Heart left ventricle (tissue), 16 donors: Measurements from ENCODE around the gene C17orf67. TPM values are rescaled to one million over a fixed set of nuclear protein-coding genes. Genes with fewer than 3 reads are reported as not detected.

Source experiments
- ATAC-seq, 4 donors: fragments of 200-7000 bp; cut with Tn5 transposase; one replicate each; pipeline ENCODE4 v1.9.1; 2020 to 2022; ENCODE audit warnings: moderate library complexity in 4 of 4, mild to moderate bottlenecking in 3 of 4, moderate number of reproducible peaks in 1 of 4
- DNase-seq, 5 donors: peaks; one replicate each; pipeline ENCODE4 v3.0.0-alpha.2; 2020
- H3K27ac ChIP-seq, 12 donors: fragments of 200-600 bp; sonication (generic) in 4 of 12; one replicate each; pipeline versions ENCODE4 v1.5.0 to v1.8.0; 2016 to 2022; ENCODE audit warnings: mild to moderate bottlenecking in 2 of 12
- H3K27me3 ChIP-seq, 9 donors: fragments of 200-600 bp; sonication (generic) in 2 of 9; one replicate each; pipeline versions ENCODE4 v1.5.1 to v1.8.0; 2016 to 2022; ENCODE audit warnings: mild to moderate bottlenecking in 3 of 9
- H3K36me3 ChIP-seq, 9 donors: fragments of 200-600 bp; sonication (generic) in 2 of 9; one replicate each; pipeline versions ENCODE4 v1.5.0 to v1.8.0; 2018 to 2022; ENCODE audit warnings: mild to moderate bottlenecking in 2 of 9
- H3K4me1 ChIP-seq, 12 donors: fragments of 200-600 bp; sonication (generic) in 4 of 12; one replicate each; pipeline versions ENCODE4 v1.5.0 to v1.8.0; 2016 to 2022; ENCODE audit warnings: mild to moderate bottlenecking in 3 of 12
- H3K4me3 ChIP-seq, 12 donors: fragments of 200-600 bp; sonication (generic) in 4 of 12; one replicate each; pipeline versions ENCODE4 v1.5.0 to v1.8.0; 2017 to 2022; ENCODE audit warnings: mild to moderate bottlenecking in 9 of 12, moderate library complexity in 4 of 12
- H3K9me3 ChIP-seq, 12 donors: fragments of 200-600 bp; sonication (generic) in 4 of 12; one replicate each; pipeline versions ENCODE4 v1.5.0 to v1.8.0; 2016 to 2022; ENCODE audit warnings: mild to moderate bottlenecking in 1 of 12
- CTCF ChIP-seq, 12 donors: fragments of 200-600 bp; sonication (generic) in 4 of 12; IDR thresholded peaks; one replicate each; pipeline versions ENCODE4 v1.5.0 to v1.8.0; 2018 to 2022; ENCODE audit warnings: antibody characterized with exemption in 12 of 12, mild to moderate bottlenecking in 5 of 12
- POLR2A ChIP-seq, 2 donors: fragments of 450-650 bp; IDR thresholded peaks; one replicate each; pipeline ENCODE4 v1.6.1; 2017; ENCODE audit warnings: antibody characterized with exemption in 2 of 2, mild to moderate bottlenecking in 2 of 2, moderate library complexity in 2 of 2
- WGBS, 4 donors: extraction: QIAGEN DNeasy Blood & Tissue Kit in 2 of 4; methylation state at CpG; one replicate each; pipeline versions ENCODE4 v1.1.5 to v1.1.7; 2013 to 2018; 5-methylcytosine and 5-hydroxymethylcytosine counted together
- intact Hi-C, 10 donors: fragments of 100-400 bp; cut with DNase I; formaldehyde crosslinking; loops; one replicate each; pipeline versions ENCODE4 v1.11.1 to v1.14.2; 2022
- long read RNA-seq, 3 donors: library from polyadenylated mRNA; unstranded; transcript quantifications; one replicate each; pipeline ENCODE4 v2.0.0, GENCODE V29; 2020 to 2021
- polyA plus RNA-seq, 2 donors: library from polyadenylated mRNA; stranded (reverse); fragments of 200-250 nt; gene quantifications; one replicate each; pipeline ENCODE4 v1.2.3, GENCODE V29; 2013
- total RNA-seq, 9 donors: library from RNA; depleted of rRNA in 2 of 9; stranded (reverse); fragments of >200 nt in 2 of 9; fragmentation: NEBNext Ultra II Directional in 3 of 9; extraction: Animal tissue kit (Norgen Biotek cat#: 25700) in 3 of 9; gene quantifications; one replicate each; pipeline versions ENCODE4 v1.1.0 to v1.2.4, GENCODE V29; 2016 to 2023
- donor health status: ischemic (EF 13 %, LVEDD 7.1; RV severe dilation, severe dysfunction).
- donor health status: healthy with polysubstance abuse.
- donor health status: DM: no; HTN: yes; CAD: no.
- donor health status: DM: no; HTN: no; CAD: no.
- donor health status: ischemic (EF 25% LVEDD 6.9; RV normal size, moderate dysfunction).
- donor health status: ischemic (EF 25% LVEDD 5.7; RV mildly dilated, moderate dysfunction).
- donor health status: healthy.
- donor health status: DM: yes; HTN: yes; CAD: no.
- donor health status: ischemic (EF 35%, LVEDD 5.7; RV mildly dilated, moderate dysfunction).
- donor health status: nonischemic (EF 11% LVEDD 7.7; RV severe dilation, severe dysfunction).
- donor health status: DM: yes; HTN: yes; CAD: no.
- donor health status: PGD.
- donor health status: ischemic (EF 29% LVEDD 5.4; RV normal size, mild dysfunction).
- donor health status: nonischemic (EF 23%, LVEDD 6.1; RV moderate dilation, normal function).

Gene C17orf67
- 1 to 10 TPM in 2 of 9 donors, under 1 TPM in 7; 0.25 to 1.1 (median 0.48) TPM for total RNA-seq
- under 1 TPM; 0.14 to 0.19 TPM for polyA plus RNA-seq
- long read RNA-seq, donor 1 = 0 reads
- long read RNA-seq, donor 2 = 0 reads
- long read RNA-seq, donor 3, partial matches to known transcripts = 0 of 4 reads
- long read RNA-seq, donor 3, other reads (novel, unspliced or antisense) = 4 of 4 reads

GRCh38 chr17:56833809-56834379 is at the start of gene C17orf67, which contains the start of gene DGKE:
TSS of gene C17orf67 (minus strand) at chr17:56833920. CDS start at chr17:56815810, 18,110 bp downstream.
TSS of gene DGKE (plus strand) at chr17:56834151. CDS start at chr17:56834796, 645 bp downstream.
- H3K9me3 ChIP-seq = no peaks in the 10 kb centered on the region
- no peak for TF ChIP-seq CTCF (IDR thresholded peaks at IDR 0.05)
- TF ChIP-seq POLR2A (IDR thresholded peaks at IDR 0.05) = peak in 1 of 2 donors; percentile 67
- H3K36me3 ChIP-seq = peaks cover 0 to 7% (median 0%) of the 10 kb centered on the region in 9 donors
- peak within 1 kb of the TSS; percentile 80 to 96 (median 88) for H3K27ac ChIP-seq
- H3K4me1 ChIP-seq = peaks cover 0 to 40% (median 14%) of the 10 kb centered on the region in 12 donors
- intact Hi-C loops = loop anchor here in 2 of 10 donors (5.0 kb wide), 1 partner anchor 78 kb away; the partner anchor contains the start of gene TRIM25 (in 2 of the 2)
- peak; percentile 97 to 99 (median 99) for ATAC-seq
- H3K4me3 ChIP-seq = peak within 1 kb of the TSS; percentile 64 to 92 (median 78)
- no peaks in the 10 kb centered on the region for H3K27me3 ChIP-seq
- peak; percentile 97 to 99 (median 99) for DNase-seq
- 0 to 2% (median 1%) methylated on average over 33 to 66 of the region's 66 CpGs for WGBS, 4 donors

GRCh38 chr17:56881685-56882295 is 48.1 kb upstream of the C17orf67 start:
- Histone ChIP-seq H3K27me3 (no peaks in the 10 kb centered on the region), H3K4me1 (peaks cover 0 to 17% (median 0%) of the 10 kb centered on the region in 12 donors), H3K9me3 (no peaks in the 10 kb centered on the region), H3K27ac (no peak overlapping the region), H3K36me3 (peaks cover 0 to 11% (median 0%) of the 10 kb centered on the region in 9 donors), H3K4me3 (no peak overlapping the region)
- 94 to 98% (median 95%) methylated on average over 3 of the region's 3 CpGs for WGBS, 4 donors
- ATAC-seq (no peak), DNase-seq (no peak)
- TF ChIP-seq CTCF (IDR thresholded peaks at IDR 0.05) = no peak
- no peak for TF ChIP-seq POLR2A (IDR thresholded peaks at IDR 0.05)
- intact Hi-C loops = no loop called here

- no peak for TF ChIP-seq POLR2A (IDR thresholded peaks at IDR 0.05)
- TF ChIP-seq CTCF (IDR thresholded peaks at IDR 0.05) = no peak
- Histone ChIP-seq H3K27ac (no peak overlapping the region), H3K4me1 (peaks cover 0 to 12% (median 0%) of the 10 kb centered on the region in 12 donors), H3K4me3 (no peak overlapping the region), H3K36me3 (no peaks in the 10 kb centered on the region), H3K9me3 (no peaks in the 10 kb centered on the region), H3K27me3 (no peaks in the 10 kb centered on the region)
- DNase-seq (no peak), ATAC-seq (no peak)
- intact Hi-C loops = no loop called here
- 80 to 85% (median 81%) methylated on average over 8 of the region's 8 CpGs for WGBS, 4 donors
Measured at GRCh38 chr17:56880571-56880970, 46.9 kb upstream of the C17orf67 start.

- H3K4me3 ChIP-seq = no peak overlapping the region
- ATAC-seq (peak in 1 of 4 donors; percentile 49), DNase-seq (no peak)
- H3K4me1 ChIP-seq = peaks cover 0 to 11% (median 0%) of the 10 kb centered on the region in 12 donors
- TF ChIP-seq POLR2A (IDR thresholded peaks at IDR 0.05) = no peak
- TF ChIP-seq CTCF (IDR thresholded peaks at IDR 0.05) = no peak
- no peaks in the 10 kb centered on the region for H3K36me3 ChIP-seq
- intact Hi-C loops = no loop called here
- WGBS, 4 donors = 67 to 78% (median 71%) methylated on average over 3 of the region's 3 CpGs
- no peaks in the 10 kb centered on the region for H3K9me3 ChIP-seq
- no peak overlapping the region for H3K27ac ChIP-seq
- H3K27me3 ChIP-seq = no peaks in the 10 kb centered on the region
Measured at GRCh38 chr17:56880133-56880532, 46.4 kb upstream of the C17orf67 start.
